GM23248 (cell line): ENCODE data around the gene ROR1. TPM values are rescaled to one million over a fixed set of nuclear protein-coding genes. Genes with fewer than 3 reads are reported as not detected.

Experiments
- DNase-seq: peaks from one replicate; pipeline ENCODE4 v3.0.0-alpha.2; 2015
- H2AFZ ChIP-seq: fragments of 200-600 bp; sonication (generic); 2 replicates; pipeline ENCODE4 v1.6.1; 2016; ENCODE audit warnings: antibody characterized with exemption
- H3F3A ChIP-seq: fragments of 200-600 bp; sonication (generic); 2 replicates; pipeline ENCODE4 v1.6.1; 2016; ENCODE audit warnings: mild to moderate bottlenecking, antibody characterized with exemption, mixed run types; ENCODE audit not compliant: insufficient read depth
- H3K27ac ChIP-seq: fragments of 200-600 bp; sonication (generic); 2 replicates; pipeline ENCODE4 v1.5.1; 2016; ENCODE audit warnings: mild to moderate bottlenecking
- H3K27me3 ChIP-seq: fragments of 200-600 bp; sonication (generic); replicated peaks from 2 replicates; pipeline ENCODE4 v1.6.1; 2016; ENCODE audit warnings: mild to moderate bottlenecking; ENCODE audit not compliant: insufficient read depth
- H3K36me3 ChIP-seq: fragments of 200-600 bp; sonication (generic); 2 replicates; pipeline ENCODE4 v1.6.1; 2016; ENCODE audit warnings: low read depth, mild to moderate bottlenecking
- H3K4me1 ChIP-seq: fragments of 200-600 bp; sonication (generic); 2 replicates; pipeline ENCODE4 v1.6.1; 2016; ENCODE audit warnings: mild to moderate bottlenecking; ENCODE audit not compliant: insufficient read depth
- H3K4me2 ChIP-seq: fragments of 200-600 bp; sonication (generic); one replicate; pipeline ENCODE4 v1.6.1; 2016; ENCODE audit warnings: mild to moderate bottlenecking; ENCODE audit not compliant: unreplicated experiment
- H3K4me3 ChIP-seq: fragments of 200-600 bp; sonication (generic); 2 replicates; pipeline ENCODE4 v1.5.1; 2016; ENCODE audit warnings: mild to moderate bottlenecking
- H3K79me2 ChIP-seq: fragments of 200-600 bp; sonication (generic); 2 replicates; pipeline ENCODE4 v1.6.1; 2016; ENCODE audit warnings: mild to moderate bottlenecking; ENCODE audit not compliant: insufficient read depth
- H3K9ac ChIP-seq: fragments of 200-600 bp; sonication (generic); 2 replicates; pipeline ENCODE4 v1.6.1; 2016; ENCODE audit warnings: mild to moderate bottlenecking
- H3K9me2 ChIP-seq: fragments of 200-600 bp; sonication (generic); 2 replicates; pipeline ENCODE4 v1.6.1; 2016; ENCODE audit warnings: mixed run types, mild to moderate bottlenecking, moderate library complexity; ENCODE audit not compliant: insufficient read depth
- H3K9me3 ChIP-seq: fragments of 200-600 bp; sonication (generic); one replicate; pipeline ENCODE4 v1.6.1; 2017; ENCODE audit warnings: low read depth
- H4K20me1 ChIP-seq: fragments of 200-600 bp; sonication (generic); 2 replicates; pipeline ENCODE4 v1.6.0; 2016; ENCODE audit not compliant: insufficient read depth
- EZH2 ChIP-seq: fragments of 200-600 bp; sonication (generic); IDR thresholded peaks from 2 replicates; pipeline ENCODE4 v1.6.1; 2018; ENCODE audit warnings: antibody characterized with exemption, mild to moderate bottlenecking; ENCODE audit not compliant: insufficient read depth, poor library complexity, severe bottlenecking
- EZH2phosphoT487 ChIP-seq: fragments of 200-600 bp; sonication (generic); IDR thresholded peaks from 2 replicates; pipeline ENCODE4 v1.6.1; 2018; ENCODE audit warnings: antibody characterized with exemption, moderate library complexity, mild to moderate bottlenecking, low read depth; ENCODE audit not compliant: insufficient read depth
- WGBS, 2 experiments: methylation state at CpG; one replicate each; pipeline ENCODE4 v1.1.6; 2015 to 2017; ENCODE audit warnings: low lambda C conversion rate in 2 of 2, low coverage in 1 of 2; ENCODE audit errors: missing lambda C conversion rate in 2 of 2; 5-methylcytosine and 5-hydroxymethylcytosine counted together
- in situ Hi-C: fragments of 300-500 bp; cut with MboI; formaldehyde crosslinking; loops from 2 replicates; pipeline ENCODE4 v1.15.0; 2020
- polyA plus RNA-seq: library from polyadenylated mRNA; unstranded; fragments of >200 nt; fragmentation: Nextera tagmentation; extraction: Ambion mirVana; gene quantifications from 2 replicates; pipeline ENCODE4 v1.2.1, GENCODE V29; 2016
- total RNA-seq: library from RNA; depleted of rRNA; stranded (reverse); fragments of >200 nt; shearing (Covaris generic); gene quantifications from 2 replicates; pipeline ENCODE4 v1.2.3, GENCODE V29; 2014

ROR1 gene
- total and polyA plus RNA-seq, 2 experiments from 2014 or later: 12.0 to 13.3 TPM

GRCh38 chr1:64030411-64030810 lies 256.6 kb downstream of the ROR1 start:
- in situ Hi-C loops: no loop called here
- no peak for DNase-seq
- no peak for TF ChIP-seq EZH2phosphoT487
- no peak for TF ChIP-seq EZH2

DNA sequence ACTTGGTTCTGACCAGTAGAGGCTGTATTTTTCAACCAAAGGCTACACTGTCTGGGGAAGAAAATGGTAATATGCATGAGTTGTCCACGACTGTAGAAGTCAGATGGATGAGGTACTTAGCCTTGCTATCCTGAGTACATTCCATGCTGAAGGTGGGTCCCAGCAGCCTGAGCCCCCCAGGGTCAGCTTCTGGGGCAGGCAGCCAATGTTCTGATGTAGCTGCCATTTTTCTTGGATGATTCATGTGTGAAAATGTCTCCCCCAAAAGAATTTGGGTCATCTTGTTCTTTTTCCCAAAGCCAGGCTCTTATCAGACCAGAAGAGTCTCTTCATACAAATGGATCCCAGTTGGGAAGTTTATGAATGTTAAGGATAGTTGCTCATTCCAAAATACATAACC lies 257.4 kb downstream of the ROR1 start:
- no peaks in the 10 kb centered on the region for H3K36me3 ChIP-seq
- TF ChIP-seq EZH2: no peak
- no peak for TF ChIP-seq EZH2phosphoT487
- in situ Hi-C loops: no loop called here
- H2AFZ ChIP-seq: no peak overlapping the region
- H3K4me1 ChIP-seq: peaks cover 9% of the 10 kb centered on the region
- no peak for DNase-seq
- H3K27ac ChIP-seq: no peak overlapping the region
- no peaks in the 10 kb centered on the region for H3K9me3 ChIP-seq
- no peaks in the 10 kb centered on the region for H3K27me3 ChIP-seq
- H3K4me2 ChIP-seq: no peak overlapping the region
- H3K9me2 ChIP-seq: no peaks in the 10 kb centered on the region
- H3F3A ChIP-seq: peaks cover 5% of the 10 kb centered on the region; the same call in 1 of the 2 replicates
- 76 to 86% methylated on average over 1 of the region's 1 CpG for WGBS, 2 experiments
- H3K79me2 ChIP-seq: no peaks in the 10 kb centered on the region
- H3K9ac ChIP-seq: no peak overlapping the region
- H4K20me1 ChIP-seq: no peaks in the 10 kb centered on the region
- H3K4me3 ChIP-seq: no peak overlapping the region

More at GRCh38 chr1:64030411-64030810, 256.6 kb downstream of the ROR1 start:
- H3K9me3 ChIP-seq: no peaks in the 10 kb centered on the region
- H3K9ac ChIP-seq: no peak overlapping the region
- no peaks in the 10 kb centered on the region for H3K27me3 ChIP-seq
- H3K4me3 ChIP-seq: no peak overlapping the region
- H3K9me2 ChIP-seq: no peaks in the 10 kb centered on the region
- H3K36me3 ChIP-seq: no peaks in the 10 kb centered on the region
- no peak overlapping the region for H3K4me2 ChIP-seq
- H4K20me1 ChIP-seq: no peaks in the 10 kb centered on the region
- H3K79me2 ChIP-seq: no peaks in the 10 kb centered on the region
- no peak overlapping the region for H3K27ac ChIP-seq
- H3K4me1 ChIP-seq: peaks cover 9% of the 10 kb centered on the region
- peaks cover 5% of the 10 kb centered on the region; the same call in 1 of the 2 replicates for H3F3A ChIP-seq
- no peak overlapping the region for H2AFZ ChIP-seq
- 95 to 97% methylated on average over 2 of the region's 2 CpGs for WGBS, 2 experiments

DNA sequence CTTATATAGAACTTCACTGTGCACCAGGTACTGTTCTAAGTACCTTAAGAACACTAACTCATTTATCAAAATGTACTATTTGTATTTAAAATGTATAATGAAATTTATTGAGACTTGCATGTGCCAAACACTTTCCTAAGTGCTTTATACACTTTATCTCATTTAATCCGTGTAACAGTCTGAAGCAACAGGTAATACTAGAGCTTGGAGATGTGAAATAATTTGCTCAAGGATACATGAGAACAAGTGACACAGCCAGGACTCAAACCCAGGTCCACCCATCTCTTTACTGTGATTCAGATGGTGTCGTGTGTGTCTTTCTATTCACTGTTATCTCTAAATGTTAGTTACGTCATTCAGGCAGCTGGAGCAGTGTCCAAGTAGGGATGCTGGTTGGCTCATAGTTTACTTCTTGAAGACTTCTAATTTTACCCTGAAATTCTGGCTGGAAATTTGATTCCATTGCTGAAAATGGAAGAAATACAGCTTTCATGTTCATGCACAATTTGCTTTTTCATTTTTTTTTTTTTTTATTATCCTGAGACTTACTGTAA lies 259.9 kb downstream of the ROR1 start:
- peaks cover 20% of the 10 kb centered on the region for H3K4me1 ChIP-seq
- H3K79me2 ChIP-seq: no peaks in the 10 kb centered on the region
- peaks cover 13% of the 10 kb centered on the region; the same call in 1 of the 2 replicates for H3F3A ChIP-seq
- H3K4me3 ChIP-seq: no peak overlapping the region
- no peak overlapping the region for H3K9ac ChIP-seq
- no peak overlapping the region for H3K4me2 ChIP-seq
- no peaks in the 10 kb centered on the region for H3K27me3 ChIP-seq
- no peaks in the 10 kb centered on the region for H3K36me3 ChIP-seq
- no peak overlapping the region for H2AFZ ChIP-seq
- 52 to 58% methylated on average over 3 of the region's 3 CpGs for WGBS, 2 experiments
- no peaks in the 10 kb centered on the region for H3K9me2 ChIP-seq
- in situ Hi-C loops: no loop called here
- DNase-seq: peak; percentile 63
- TF ChIP-seq EZH2phosphoT487: no peak
- no peak for TF ChIP-seq EZH2
- no peak overlapping the region for H3K27ac ChIP-seq
- no peaks in the 10 kb centered on the region for H3K9me3 ChIP-seq
- H4K20me1 ChIP-seq: no peaks in the 10 kb centered on the region

DNA sequence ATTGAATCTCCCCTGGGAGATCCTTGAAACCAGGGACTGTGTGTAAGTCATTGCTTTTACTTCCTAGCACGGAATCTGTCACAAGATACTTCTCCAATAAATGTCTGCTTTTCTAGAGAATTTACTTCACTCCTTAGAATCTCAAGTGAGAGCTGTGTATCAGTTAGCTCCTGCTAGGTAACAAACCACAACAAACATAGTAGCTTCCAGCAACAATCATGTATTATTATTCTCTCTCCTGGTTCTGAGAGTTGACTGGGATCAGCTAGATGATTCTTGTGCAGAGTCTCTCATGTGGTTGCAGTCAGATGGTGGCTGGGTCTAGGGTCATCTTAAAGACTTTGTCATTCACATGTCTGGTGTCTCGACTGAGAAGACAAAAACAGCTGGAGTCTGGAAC lies 262.7 kb downstream of the ROR1 start:
- DNase-seq: no peak
- H3K4me2 ChIP-seq: no peak overlapping the region
- no peaks in the 10 kb centered on the region for H3K36me3 ChIP-seq
- no peak overlapping the region for H3K9ac ChIP-seq
- H4K20me1 ChIP-seq: no peaks in the 10 kb centered on the region
- H3K9me2 ChIP-seq: no peaks in the 10 kb centered on the region
- no peak for TF ChIP-seq EZH2phosphoT487
- no peak for TF ChIP-seq EZH2
- 87 to 97% methylated on average over 2 of the region's 2 CpGs for WGBS, 2 experiments
- no peak overlapping the region for H3K27ac ChIP-seq
- H3K9me3 ChIP-seq: no peaks in the 10 kb centered on the region
- no peak overlapping the region for H3K4me3 ChIP-seq
- H2AFZ ChIP-seq: no peak overlapping the region
- no peaks in the 10 kb centered on the region for H3K79me2 ChIP-seq
- H3F3A ChIP-seq: peaks cover 34% of the 10 kb centered on the region
- peaks cover 42% of the 10 kb centered on the region for H3K4me1 ChIP-seq
- in situ Hi-C loops: no loop called here
- no peaks in the 10 kb centered on the region for H3K27me3 ChIP-seq

GRCh38 chr1:64038119-64038518 lies 264.3 kb downstream of the ROR1 start:
- H3K4me1 ChIP-seq: peaks cover 54% of the 10 kb centered on the region
- no peak for DNase-seq
- no peak overlapping the region for H3K27ac ChIP-seq

More at GRCh38 chr1:64038119-64038518, 264.3 kb downstream of the ROR1 start:
- in situ Hi-C loops: no loop called here
- Histone ChIP-seq H3K9me3 (no peaks in the 10 kb centered on the region), H4K20me1 (no peaks in the 10 kb centered on the region), H3K4me3 (no peak overlapping the region), H3K27me3 (no peaks in the 10 kb centered on the region), H3K9me2 (no peaks in the 10 kb centered on the region), H3K36me3 (no peaks in the 10 kb centered on the region), H3K9ac (no peak overlapping the region), H3K79me2 (no peaks in the 10 kb centered on the region), H2AFZ (no peak overlapping the region), H3F3A (peaks cover 47% of the 10 kb centered on the region), H3K4me2 (no peak overlapping the region)
- WGBS, 2 experiments: 95 to 97% methylated on average over 4 of the region's 4 CpGs
- TF ChIP-seq EZH2phosphoT487 (no peak), EZH2 (no peak)
